ENCODE results near the gene MCL1.

- TF ChIP-seq CTCF (IDR thresholded peaks at IDR 0.05; ENCODE audit: low read length), result no peak; the same call in 1 of the 2 replicates
- TF ChIP-seq EZH2 (IDR thresholded peaks at IDR 0.05; ENCODE audit: borderline replicate concordance, low read length), result no peak
Measured at GRCh38 chr1:150561254-150561973, 18.0 kb downstream of the MCL1 start.
